Femur (tissue), 1 donor: ENCODE results near the gene PLEKHA1.
A peak's percentile ranks its signal among the peaks of the same experiment; 100 is the strongest.

Experiments used
- DNase-seq: peaks from one replicate; pipeline ENCODE4 v3.0.0-alpha.2; 2017

The PLEKHA1 gene

GRCh38 chr10:122424059-122424458 lies 49.6 kb downstream of the PLEKHA1 start:
- DNase-seq: no peak

GRCh38 chr10:122426829-122427228 lies 52.3 kb downstream of the PLEKHA1 start:
- DNase-seq: no peak

- DNase-seq: no peak
These were observed 52.8 kb downstream of the PLEKHA1 start for GRCh38 chr10:122427280-122427679.

- DNase-seq: no peak
These were observed 60.8 kb downstream of the PLEKHA1 start for GRCh38 chr10:122435212-122435827.

- DNase-seq: no peak
These were observed 67.5 kb downstream of the PLEKHA1 start for GRCh38 chr10:122441961-122442360.

GRCh38 chr10:122445469-122445868 lies 71.0 kb downstream of the PLEKHA1 start:
- DNase-seq: no peak

- DNase-seq: no peak
These were observed 71.4 kb downstream of the PLEKHA1 start for GRCh38 chr10:122445904-122446303.

- DNase-seq: no peak
These were observed 72.3 kb downstream of the PLEKHA1 start for GRCh38 chr10:122446668-122447423.

GRCh38 chr10:122448600-122448999 lies 74.1 kb downstream of the PLEKHA1 start:
- DNase-seq: no peak

- no peak for DNase-seq
These were observed 74.6 kb downstream of the PLEKHA1 start for GRCh38 chr10:122449153-122449552.

GRCh38 chr10:122450353-122450990 lies 76.0 kb downstream of the PLEKHA1 start:
- DNase-seq: peak; percentile 47

GRCh38 chr10:122454071-122454470 lies 79.6 kb downstream of the PLEKHA1 start:
- no peak for DNase-seq

- no peak for DNase-seq
These were observed 80.1 kb downstream of the PLEKHA1 start, which contains the start of gene ARMS2 for GRCh38 chr10:122454603-122455080. TSS of gene ARMS2 (plus strand) at chr10:122454653. CDS start at chr10:122454728, 75 bp downstream.

GRCh38 chr10:122455376-122456079 lies 81.0 kb downstream of the PLEKHA1 start:
- DNase-seq: no peak

GRCh38 chr10:122457934-122458333 lies 83.4 kb downstream of the PLEKHA1 start:
- DNase-seq: no peak

- DNase-seq: no peak
These were observed 84.2 kb downstream of the PLEKHA1 start for GRCh38 chr10:122458693-122459092.

- no peak for DNase-seq
These were observed 85.2 kb downstream of the PLEKHA1 start for GRCh38 chr10:122459561-122460273.

GRCh38 chr10:122460891-122461293 lies 86.4 kb downstream of the PLEKHA1 start:
- DNase-seq: no peak

- DNase-seq: peak; percentile 84
These were observed 86.8 kb downstream of the PLEKHA1 start, which contains the start of gene HTRA1 for GRCh38 chr10:122461367-122461728. TSS of gene HTRA1 (plus strand) at chr10:122461553. CDS start at chr10:122461653, 100 bp downstream.

GRCh38 chr10:122461729-122462532 lies 87.4 kb downstream of the PLEKHA1 start:
- no peak for DNase-seq
